WTC11 (cell line): Measurements from ENCODE around the gene EP300. TPM values are rescaled to one million over a fixed set of nuclear protein-coding genes. Genes with fewer than 3 reads are reported as not detected.

Experiments used
- ATAC-seq: fragments of 200-7000 bp; cut with Tn5 transposase; 2 replicates; pipeline ENCODE4 v1.10.0; 2021; ENCODE audit warnings: mild to moderate bottlenecking, moderate library complexity
- CTCF ChIA-PET: fragments of 300-600 bp; sonication (Branson Sonifier 250); formaldehyde crosslinking; loops from one replicate; lab custom pipeline; 2021; ENCODE audit warnings: antibody characterized with exemption; lab: Charles Lee
- POLR2A ChIA-PET: fragments of 350-600 bp; sonication (Branson Sonifier 250); formaldehyde crosslinking; loops from one replicate; lab custom pipeline; 2021; ENCODE audit warnings: antibody characterized with exemption; lab: Charles Lee
- DNase-seq: peaks from one replicate; pipeline ENCODE4 v3.0.0; 2021; ENCODE audit warnings: low spot score
- H3K27ac Mint-ChIP-seq: 2 replicates; pipeline ENCODE4 v1.8.0; 2021; ENCODE audit warnings: mixed read lengths
- H3K27me3 Mint-ChIP-seq: 2 replicates; pipeline ENCODE4 v1.8.0; 2021; ENCODE audit warnings: low read depth, mild to moderate bottlenecking, moderate library complexity, mixed read lengths
- H3K36me3 Mint-ChIP-seq: 2 replicates; pipeline ENCODE4 v1.8.0; 2021; ENCODE audit warnings: mixed read lengths
- H3K4me1 Mint-ChIP-seq: 2 replicates; pipeline ENCODE4 v1.8.0; 2022; ENCODE audit warnings: mixed read lengths
- H3K4me3 Mint-ChIP-seq: 2 replicates; pipeline ENCODE4 v1.8.0; 2021; ENCODE audit warnings: mild to moderate bottlenecking, moderate library complexity, mixed read lengths
- H3K9me3 Mint-ChIP-seq: 2 replicates; pipeline ENCODE4 v1.8.0; 2021; ENCODE audit warnings: mixed read lengths
- CBFB ChIP-seq: sonication (generic); formaldehyde crosslinking; IDR thresholded peaks from 2 replicates; pipeline ENCODE4 v1.8.1; 2022; ENCODE audit warnings: mild to moderate bottlenecking, low read depth, missing genetic modification reagents
- GABPB1 ChIP-seq: sonication (generic); formaldehyde crosslinking; IDR thresholded peaks from 2 replicates; pipeline ENCODE4 v1.8.1; 2023; ENCODE audit warnings: mild to moderate bottlenecking, missing genetic modification reagents
- GRHL2 ChIP-seq: fragments of 250-450 bp; sonication (Bioruptor Pico); IDR thresholded peaks from 2 replicates; pipeline ENCODE4 v1.8.0; 2022; ENCODE audit warnings: mild to moderate bottlenecking, moderate library complexity; ENCODE audit not compliant: insufficient replicate concordance, severe bottlenecking
- HMGXB4 ChIP-seq: sonication (generic); formaldehyde crosslinking; IDR thresholded peaks from 2 replicates; pipeline ENCODE4 v1.8.1; 2023; ENCODE audit warnings: mild to moderate bottlenecking, moderate library complexity, missing genetic modification reagents
- IRF1 ChIP-seq: sonication (generic); formaldehyde crosslinking; IDR thresholded peaks from 2 replicates; pipeline ENCODE4 v1.8.0; 2023; ENCODE audit warnings: missing genetic modification reagents
- JUN ChIP-seq: sonication (generic); formaldehyde crosslinking; IDR thresholded peaks from 2 replicates; pipeline ENCODE4 v1.8.0; 2023; ENCODE audit warnings: mild to moderate bottlenecking, missing genetic modification reagents
- MAX ChIP-seq: sonication (generic); formaldehyde crosslinking; IDR thresholded peaks from 2 replicates; pipeline ENCODE4 v1.8.0; 2022; ENCODE audit warnings: mild to moderate bottlenecking, missing genetic modification reagents
- NFATC4 ChIP-seq: fragments of 250-450 bp; sonication (Bioruptor Pico); IDR thresholded peaks from 2 replicates; pipeline ENCODE4 v1.9.0; 2021; ENCODE audit warnings: mild to moderate bottlenecking
- PRDM15 ChIP-seq: sonication (generic); formaldehyde crosslinking; IDR thresholded peaks from 2 replicates; pipeline ENCODE4 v1.8.0; 2022; ENCODE audit warnings: missing genetic modification reagents
- SMAD3 ChIP-seq: sonication (generic); formaldehyde crosslinking; IDR thresholded peaks from 2 replicates; pipeline ENCODE4 v1.8.0; 2022; ENCODE audit warnings: missing genetic modification reagents, mild to moderate bottlenecking, borderline replicate concordance
- TP53 ChIP-seq: sonication (generic); formaldehyde crosslinking; IDR thresholded peaks from 2 replicates; pipeline ENCODE4 v1.8.1; 2023; ENCODE audit warnings: mild to moderate bottlenecking, missing genetic modification reagents
- ZNF121 ChIP-seq: sonication (generic); formaldehyde crosslinking; IDR thresholded peaks from 2 replicates; pipeline ENCODE4 v1.8.0; 2023; ENCODE audit warnings: missing genetic modification reagents
- ZNF532 ChIP-seq: fragments of 250-450 bp; sonication (Bioruptor Pico); IDR thresholded peaks from 2 replicates; pipeline ENCODE4 v1.9.0; 2021; ENCODE audit warnings: mild to moderate bottlenecking, borderline replicate concordance
- ZSCAN18 ChIP-seq: fragments of 250-450 bp; sonication (Bioruptor Pico); IDR thresholded peaks from 2 replicates; pipeline ENCODE4 v2.1.2; 2022; ENCODE audit warnings: mild to moderate bottlenecking, moderate library complexity
- total RNA-seq: library from RNA; stranded (reverse); gene quantifications from 3 replicates; pipeline ENCODE4 v1.2.3, GENCODE V29; 2021

The EP300 gene
- total RNA-seq, 1 experiment from 2014 or later: 97.1 TPM

- H3K36me3 Mint-ChIP-seq: peaks cover 78% of the 10 kb centered on the region
- no peak overlapping the region for H3K4me3 Mint-ChIP-seq
- no peaks in the 10 kb centered on the region for H3K9me3 Mint-ChIP-seq
- DNase-seq: no peak
- H3K4me1 Mint-ChIP-seq: no peaks in the 10 kb centered on the region
- no peak for ATAC-seq
- CTCF ChIA-PET: interaction anchor here (1.5 kb wide), 1 partner anchor 68 kb away, joined by 5 read pairs; no protein-coding TSS in a partner anchor
- H3K27ac Mint-ChIP-seq: no peak overlapping the region
- TF ChIP-seq PRDM15 (CRISPR knock-in tag) (no peak), MAX (CRISPR knock-in tag) (no peak), CBFB (CRISPR knock-in tag) (no peak), GRHL2 (CRISPR knock-in tag) (no peak), HMGXB4 (CRISPR knock-in tag) (no peak), ZSCAN18 (CRISPR knock-in tag) (no peak), SMAD3 (no peak), ZNF532 (CRISPR knock-in tag) (no peak), TP53 (CRISPR knock-in tag) (no peak), NFATC4 (CRISPR knock-in tag) (no peak), GABPB1 (CRISPR knock-in tag) (no peak), IRF1 (no peak), ZNF121 (CRISPR knock-in tag) (no peak), JUN (CRISPR knock-in tag) (no peak)
- no peaks in the 10 kb centered on the region for H3K27me3 Mint-ChIP-seq
- POLR2A ChIA-PET: no interaction called here
Measured at GRCh38 chr22:41169157-41169556, 76.8 kb downstream of the EP300 start.
